SK-N-SH treated with all-trans-retinoic acid at 6 μM for 48 hours (cell line): Measurements from ENCODE around the gene KCNT1.

ENCODE experiments used
- SNAI2 ChIP-seq: fragments of 250-450 bp; sonication (Bioruptor Pico); IDR thresholded peaks from 2 replicates; pipeline ENCODE4 v1.5.0; 2020; ENCODE audit warnings: mild to moderate bottlenecking, moderate library complexity
- TOX ChIP-seq: fragments of 250-450 bp; sonication (Bioruptor Pico); IDR thresholded peaks from 2 replicates; pipeline ENCODE4 v1.8.0; 2021; ENCODE audit warnings: mild to moderate bottlenecking, moderate library complexity, borderline replicate concordance
- TF ChIP-seq, protein P1 (sequence below): fragments of 250-450 bp; sonication (Bioruptor Pico); IDR thresholded peaks from 2 replicates; pipeline ENCODE4 v1.5.1; 2021; ENCODE audit warnings: mild to moderate bottlenecking, moderate library complexity
- TF ChIP-seq, protein P2 (sequence below): fragments of 250-450 bp; sonication (Bioruptor Pico); IDR thresholded peaks from 2 replicates; pipeline ENCODE4 v1.5.0; 2020; ENCODE audit warnings: mild to moderate bottlenecking, moderate library complexity

DNA sequence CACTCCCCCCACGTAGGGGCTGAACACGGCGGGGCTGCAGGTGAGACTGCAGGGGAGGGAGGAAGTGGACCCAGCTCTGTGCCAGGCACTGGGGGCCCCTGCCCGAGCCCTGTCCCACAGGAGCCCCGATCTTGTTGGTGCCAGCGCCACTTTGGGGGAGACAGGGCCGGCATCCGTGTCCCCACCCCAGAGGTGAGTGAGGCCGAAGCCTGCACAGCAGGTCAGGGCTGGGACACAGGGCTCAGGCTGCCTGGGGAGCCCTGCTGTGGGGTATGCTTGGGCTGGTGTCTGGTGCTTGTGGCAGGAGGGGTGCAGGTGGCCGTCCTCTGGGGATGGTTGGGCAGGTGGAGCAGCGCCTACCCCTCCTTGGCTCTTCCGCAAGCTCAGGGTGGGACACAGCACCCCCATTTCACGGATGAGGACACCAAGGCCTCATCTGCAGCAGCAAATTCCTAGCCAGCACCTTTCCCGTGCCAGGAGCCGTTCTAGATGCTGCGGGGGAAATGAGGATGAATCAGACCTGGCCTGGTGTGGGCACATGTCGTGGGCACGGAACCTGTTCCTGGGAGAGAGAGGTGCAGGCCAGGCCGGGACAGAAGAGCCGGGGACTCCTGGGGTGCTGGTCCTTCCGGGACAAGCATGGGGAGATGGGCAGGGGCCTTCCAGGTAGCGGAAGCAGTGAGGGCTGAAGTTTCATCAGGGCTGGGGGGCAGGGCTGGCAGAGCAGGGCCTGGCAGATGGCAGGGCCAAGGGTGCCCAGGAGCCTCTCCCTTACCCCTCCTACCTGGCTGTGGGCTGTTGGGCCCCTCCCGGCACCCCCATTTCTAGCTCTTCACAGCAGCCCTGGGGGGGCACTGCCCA, 35.2 kb downstream of the KCNT1 start:
- TF ChIP-seq, protein P1, sequence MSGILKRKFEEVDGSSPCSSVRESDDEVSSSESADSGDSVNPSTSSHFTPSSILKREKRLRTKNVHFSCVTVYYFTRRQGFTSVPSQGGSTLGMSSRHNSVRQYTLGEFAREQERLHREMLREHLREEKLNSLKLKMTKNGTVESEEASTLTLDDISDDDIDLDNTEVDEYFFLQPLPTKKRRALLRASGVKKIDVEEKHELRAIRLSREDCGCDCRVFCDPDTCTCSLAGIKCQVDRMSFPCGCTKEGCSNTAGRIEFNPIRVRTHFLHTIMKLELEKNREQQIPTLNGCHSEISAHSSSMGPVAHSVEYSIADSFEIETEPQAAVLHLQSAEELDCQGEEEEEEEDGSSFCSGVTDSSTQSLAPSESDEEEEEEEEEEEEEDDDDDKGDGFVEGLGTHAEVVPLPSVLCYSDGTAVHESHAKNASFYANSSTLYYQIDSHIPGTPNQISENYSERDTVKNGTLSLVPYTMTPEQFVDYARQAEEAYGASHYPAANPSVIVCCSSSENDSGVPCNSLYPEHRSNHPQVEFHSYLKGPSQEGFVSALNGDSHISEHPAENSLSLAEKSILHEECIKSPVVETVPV, result no peak
- TF ChIP-seq TOX (no peak), SNAI2 (CRISPR knock-in tag) (no peak)
- TF ChIP-seq, protein P2, sequence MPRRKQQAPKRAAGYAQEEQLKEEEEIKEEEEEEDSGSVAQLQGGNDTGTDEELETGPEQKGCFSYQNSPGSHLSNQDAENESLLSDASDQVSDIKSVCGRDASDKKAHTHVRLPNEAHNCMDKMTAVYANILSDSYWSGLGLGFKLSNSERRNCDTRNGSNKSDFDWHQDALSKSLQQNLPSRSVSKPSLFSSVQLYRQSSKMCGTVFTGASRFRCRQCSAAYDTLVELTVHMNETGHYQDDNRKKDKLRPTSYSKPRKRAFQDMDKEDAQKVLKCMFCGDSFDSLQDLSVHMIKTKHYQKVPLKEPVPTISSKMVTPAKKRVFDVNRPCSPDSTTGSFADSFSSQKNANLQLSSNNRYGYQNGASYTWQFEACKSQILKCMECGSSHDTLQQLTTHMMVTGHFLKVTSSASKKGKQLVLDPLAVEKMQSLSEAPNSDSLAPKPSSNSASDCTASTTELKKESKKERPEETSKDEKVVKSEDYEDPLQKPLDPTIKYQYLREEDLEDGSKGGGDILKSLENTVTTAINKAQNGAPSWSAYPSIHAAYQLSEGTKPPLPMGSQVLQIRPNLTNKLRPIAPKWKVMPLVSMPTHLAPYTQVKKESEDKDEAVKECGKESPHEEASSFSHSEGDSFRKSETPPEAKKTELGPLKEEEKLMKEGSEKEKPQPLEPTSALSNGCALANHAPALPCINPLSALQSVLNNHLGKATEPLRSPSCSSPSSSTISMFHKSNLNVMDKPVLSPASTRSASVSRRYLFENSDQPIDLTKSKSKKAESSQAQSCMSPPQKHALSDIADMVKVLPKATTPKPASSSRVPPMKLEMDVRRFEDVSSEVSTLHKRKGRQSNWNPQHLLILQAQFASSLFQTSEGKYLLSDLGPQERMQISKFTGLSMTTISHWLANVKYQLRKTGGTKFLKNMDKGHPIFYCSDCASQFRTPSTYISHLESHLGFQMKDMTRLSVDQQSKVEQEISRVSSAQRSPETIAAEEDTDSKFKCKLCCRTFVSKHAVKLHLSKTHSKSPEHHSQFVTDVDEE, result no peak
